HG03060 (cell line): ENCODE results near the gene RPS6KC1.
"Not testable (repeated sequence)": the region's sequence is repeated elsewhere in the genome, so short reads cannot be mapped to it uniquely, and the experiment has no call there.

ENCODE experiments used
- ATAC-seq: cut with Tn5 transposase; IDR thresholded peaks from one replicate; pipeline ENCODE4 v1.9.1; 2021; ENCODE audit warnings: low read depth, moderate number of reproducible peaks; ENCODE audit not compliant: unreplicated experiment

Gene RPS6KC1

DNA sequence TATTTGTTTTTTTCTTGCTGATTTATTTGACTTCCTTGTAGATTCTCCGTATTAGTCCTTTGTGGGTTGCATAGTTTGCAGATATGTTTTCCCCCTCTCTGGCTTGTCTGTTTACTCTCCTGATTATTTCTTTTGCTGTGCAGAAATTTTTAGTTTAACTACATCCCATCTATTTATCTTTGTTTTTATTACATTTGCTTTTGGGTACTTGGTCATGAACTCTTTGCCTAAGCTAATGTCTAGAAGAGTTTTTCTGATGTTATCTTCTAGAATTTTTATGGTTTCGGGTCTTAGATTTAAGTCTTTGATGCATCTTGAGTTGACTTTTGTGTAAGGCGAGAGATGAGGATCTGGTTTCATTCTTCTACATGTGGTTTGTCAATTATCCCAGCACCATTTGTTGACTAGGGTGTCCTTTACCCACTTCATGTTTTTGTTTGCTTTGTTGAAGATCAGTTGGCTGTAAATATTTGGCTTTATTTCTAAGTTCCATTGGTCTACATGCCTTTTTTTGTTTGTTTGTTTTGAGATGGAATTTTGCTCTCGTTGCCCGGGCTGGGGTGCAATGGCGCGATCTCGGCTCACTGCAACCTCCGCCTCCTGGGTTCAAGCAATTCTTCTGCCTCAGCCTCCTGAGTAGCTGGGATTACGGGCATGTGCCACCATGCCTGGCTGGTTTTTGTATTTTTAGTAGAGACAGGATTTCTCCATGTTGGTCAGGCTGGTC, 145.4 kb downstream of the RPS6KC1 start:
- ATAC-seq: not testable (repeated sequence)

DNA sequence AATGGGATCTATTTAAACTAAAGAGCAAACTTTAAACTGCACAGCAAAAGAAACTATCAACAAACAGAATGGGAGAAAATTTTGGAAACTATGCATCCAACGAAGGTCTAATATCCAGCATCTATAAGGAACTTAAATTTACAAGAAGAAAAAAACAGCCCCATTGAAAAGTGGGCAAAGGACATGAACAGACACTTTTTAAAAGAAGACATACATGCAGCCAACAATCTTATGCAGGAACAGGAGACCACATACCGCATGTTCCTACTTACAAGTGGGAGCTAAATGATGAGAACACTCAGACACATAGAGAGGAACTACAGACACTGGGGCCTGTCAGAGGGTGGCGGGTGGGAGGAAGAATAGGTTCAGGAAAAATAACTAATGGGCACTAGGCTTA, 149.6 kb downstream of the RPS6KC1 start:
- ATAC-seq: no peak

DNA sequence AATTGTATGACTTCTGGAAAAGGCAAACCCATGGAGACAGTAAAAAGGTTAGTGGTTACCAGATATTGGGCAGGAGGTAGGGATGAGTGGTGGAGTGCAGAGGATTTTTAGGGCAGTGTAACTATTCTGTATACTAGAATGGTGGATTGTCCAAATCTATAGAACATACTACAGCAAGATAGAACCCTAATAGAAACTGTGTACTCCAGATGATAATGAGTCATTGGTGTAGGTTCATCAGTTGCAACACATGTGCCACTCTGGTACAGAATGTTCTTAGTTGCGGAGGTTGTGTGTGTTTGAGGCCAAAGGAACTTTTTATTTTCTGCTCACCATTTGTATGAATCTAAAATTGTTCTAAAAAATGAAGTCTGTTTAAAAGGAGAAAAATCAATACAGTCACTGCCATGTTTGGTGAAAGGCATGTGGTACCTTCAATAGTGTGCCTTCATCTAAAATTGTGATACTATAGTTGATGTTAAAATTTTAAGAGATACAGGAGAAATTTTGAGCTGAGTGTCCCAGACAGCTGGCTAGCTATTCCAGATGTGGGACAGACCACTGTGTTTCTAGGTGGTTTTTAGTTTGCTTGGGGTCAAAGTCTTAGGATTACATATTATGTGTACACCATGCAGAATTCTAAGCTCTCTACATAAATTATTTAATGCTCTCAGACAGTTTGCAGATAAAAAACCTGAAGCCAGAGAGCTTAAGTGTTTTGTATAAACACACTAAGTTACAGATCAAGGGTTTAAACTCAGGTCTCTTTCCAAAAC, 150.5 kb downstream of the RPS6KC1 start:
- ATAC-seq: no peak

DNA sequence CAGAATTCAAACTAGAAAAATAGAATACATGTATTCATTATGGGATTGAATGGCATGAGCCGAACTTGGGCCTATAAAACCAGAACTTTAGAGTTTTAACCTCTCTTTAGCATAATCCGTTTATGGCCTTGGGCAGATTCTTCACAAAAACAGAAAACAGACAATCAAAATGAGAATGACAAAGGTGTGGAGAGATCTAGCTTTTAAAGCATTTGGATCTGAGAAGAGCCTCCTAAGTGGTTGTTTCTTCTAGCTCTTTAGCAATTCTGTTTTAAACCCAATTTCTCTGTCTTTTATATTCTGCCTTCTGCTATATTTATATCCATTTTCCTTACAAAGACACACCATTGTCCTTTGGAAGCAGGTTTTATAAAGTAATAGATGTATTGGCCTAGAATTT, 160.2 kb downstream of the RPS6KC1 start:
- ATAC-seq: no peak

DNA sequence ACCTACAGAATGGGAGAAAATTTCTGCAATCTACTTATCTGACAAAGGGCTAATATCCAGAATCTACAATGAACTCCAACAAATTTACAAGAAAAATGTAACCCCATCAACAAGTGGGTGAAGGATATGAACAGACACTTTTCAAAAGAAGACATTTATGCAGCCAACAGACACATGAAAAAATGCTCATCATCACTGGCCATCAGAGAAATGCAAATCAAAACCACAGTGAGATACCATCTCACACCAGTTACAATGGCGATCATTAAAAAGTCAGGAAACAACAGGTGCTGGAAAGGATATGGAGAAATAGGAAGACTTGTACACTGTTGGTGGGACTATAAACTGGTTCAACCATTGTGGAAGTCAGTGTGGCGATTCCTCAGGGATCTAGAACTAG, 168.0 kb downstream of the RPS6KC1 start:
- ATAC-seq: not testable (repeated sequence)

DNA sequence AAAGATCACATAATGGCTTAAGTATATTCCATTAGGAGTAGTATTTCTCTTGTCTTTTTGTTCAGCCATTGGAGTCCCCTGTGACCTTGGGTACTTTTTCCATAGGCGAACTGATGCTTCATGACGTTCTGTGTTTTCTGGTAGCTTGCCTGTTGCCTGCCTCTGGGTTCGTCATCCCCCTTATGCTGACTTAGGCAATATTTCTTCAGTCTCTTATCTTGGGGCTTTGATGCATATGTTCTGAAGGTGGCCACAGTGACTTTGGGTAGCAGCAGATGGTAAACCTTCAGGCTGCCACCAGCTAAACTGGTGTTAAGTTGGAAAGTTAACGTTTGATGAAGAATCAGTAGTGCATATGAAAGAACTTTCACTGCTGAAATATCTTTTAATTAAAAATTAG, 170.2 kb downstream of the RPS6KC1 start:
- no peak for ATAC-seq

DNA sequence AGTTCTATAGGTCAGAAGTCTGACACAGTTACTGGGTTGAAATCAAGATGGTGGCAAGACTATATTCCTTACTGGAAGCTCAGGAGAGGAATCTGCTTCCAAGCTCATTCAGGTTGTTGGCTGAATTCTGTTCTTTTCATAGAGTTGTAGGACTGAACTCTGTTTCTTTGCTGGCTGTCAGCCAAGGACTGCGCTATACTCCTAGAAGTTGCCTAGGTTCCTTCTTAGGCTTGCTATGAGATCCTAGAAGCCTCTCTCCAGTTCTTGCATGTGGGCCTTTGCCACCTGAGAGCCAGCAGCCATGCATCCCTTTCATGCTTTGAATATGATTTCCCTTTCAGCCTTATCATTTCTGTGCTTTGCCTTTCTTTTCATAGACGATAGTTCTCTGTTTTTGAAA, 176.4 kb downstream of the RPS6KC1 start:
- no peak for ATAC-seq

DNA sequence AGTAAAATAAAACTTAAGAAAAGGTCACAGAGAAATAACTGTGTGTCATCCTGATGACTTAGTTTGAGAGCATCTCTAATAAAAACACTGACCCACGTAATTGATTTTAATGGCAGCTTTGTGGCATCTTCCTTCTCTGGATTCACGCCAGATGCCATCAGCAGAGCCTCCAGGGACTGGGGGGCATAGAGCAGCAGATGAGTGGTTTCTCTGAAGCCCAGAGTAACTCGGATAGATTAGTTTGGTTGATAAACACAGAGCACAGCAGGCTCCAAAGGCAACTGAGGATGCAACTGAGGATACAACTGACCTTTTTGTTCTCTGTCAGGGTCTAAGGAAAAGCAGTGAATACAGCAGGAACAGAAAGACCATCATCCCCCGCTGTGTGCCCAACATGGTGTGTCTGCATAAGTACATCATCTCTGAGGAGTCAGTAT, 180.8 kb downstream of the RPS6KC1 start:
- ATAC-seq: no peak

DNA sequence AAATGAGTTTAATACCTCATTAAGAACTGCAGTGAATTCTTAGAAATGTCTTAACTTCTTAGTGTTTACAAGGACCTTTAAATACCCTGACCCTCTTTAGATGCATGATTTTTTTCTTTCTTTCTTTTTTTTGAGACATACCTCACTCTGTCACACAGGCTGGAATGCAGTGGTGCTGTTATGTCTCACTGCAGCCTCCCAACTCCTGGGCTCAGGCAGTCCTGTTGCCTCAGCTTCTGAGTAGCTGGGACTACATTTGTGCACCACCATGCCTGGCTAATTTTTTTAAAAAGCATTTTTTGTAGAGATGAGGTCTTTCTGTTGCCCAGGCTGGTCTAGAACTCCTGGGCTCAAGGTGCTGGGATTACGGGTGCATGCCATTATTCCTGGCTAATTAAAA, 191.8 kb downstream of the RPS6KC1 start:
- ATAC-seq: no peak

DNA sequence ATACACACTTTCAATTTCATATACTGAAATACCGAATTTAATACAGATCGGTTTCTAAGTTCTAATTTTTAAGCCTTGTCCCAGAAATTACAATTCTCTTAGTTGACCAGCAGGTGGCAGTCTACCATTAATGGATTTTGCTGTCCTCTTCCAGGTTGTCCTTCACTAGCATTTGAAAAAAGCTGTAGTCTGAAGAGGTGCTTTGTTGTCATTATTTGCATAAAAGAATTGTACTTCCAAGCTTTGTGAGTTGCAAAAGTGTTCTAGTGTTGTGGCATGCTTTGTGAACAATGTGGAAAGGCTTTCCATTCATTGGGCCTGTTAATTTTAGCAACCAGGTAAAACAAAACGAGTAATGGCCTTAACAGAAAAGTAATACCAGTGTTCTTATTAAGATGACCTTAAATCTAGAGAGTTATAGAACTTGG, 193.6 kb downstream of the RPS6KC1 start:
- no peak for ATAC-seq

DNA sequence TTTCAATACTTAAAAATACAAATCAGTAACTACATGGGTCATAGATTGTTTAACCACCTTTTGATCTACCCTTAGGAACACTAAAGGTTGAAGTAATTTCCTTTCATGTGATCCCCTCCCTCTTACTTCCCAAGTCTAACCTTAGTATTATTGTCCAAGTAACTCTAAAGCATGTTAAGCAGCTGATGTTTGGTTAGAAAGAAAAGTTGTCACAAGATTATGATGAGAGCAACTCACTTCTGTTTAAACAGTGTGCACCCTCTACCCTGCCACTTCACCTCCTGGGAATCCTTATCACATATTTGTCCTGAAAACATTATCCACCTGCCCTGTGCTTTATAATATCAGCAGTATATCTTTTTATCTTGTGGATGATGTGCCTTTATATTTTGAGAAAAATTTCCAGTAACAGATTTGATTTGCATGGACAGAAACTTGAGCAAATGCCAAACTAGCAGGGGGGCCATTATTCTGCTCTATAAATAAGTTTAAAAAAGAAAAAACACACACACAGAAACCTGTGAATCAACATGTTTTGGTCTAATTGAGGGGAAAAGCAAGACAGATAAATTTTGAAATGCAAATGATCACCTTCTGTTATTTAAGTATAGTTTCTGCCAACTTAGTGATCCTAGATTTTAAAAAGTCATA, 194.3 kb downstream of the RPS6KC1 start:
- ATAC-seq: no peak

DNA sequence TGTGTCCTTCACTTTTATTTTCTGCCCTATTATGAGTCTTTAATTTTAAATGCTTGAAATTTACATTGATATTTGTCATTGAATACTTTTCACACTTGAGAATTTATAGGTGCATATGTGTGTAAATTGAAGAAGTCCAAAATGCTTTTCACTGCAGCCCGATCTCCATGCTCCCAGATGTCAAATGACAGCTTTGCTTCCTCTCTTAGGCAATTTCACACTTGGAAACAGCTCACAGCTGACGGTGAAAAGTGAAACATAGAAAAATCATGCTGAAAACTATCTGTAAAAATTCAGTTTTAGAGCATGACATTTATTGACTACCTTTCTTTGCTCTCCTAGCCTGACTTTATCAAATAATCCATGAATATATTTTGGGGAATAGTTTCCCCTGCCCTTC, 196.0 kb downstream of the RPS6KC1 start:
- no peak for ATAC-seq

DNA sequence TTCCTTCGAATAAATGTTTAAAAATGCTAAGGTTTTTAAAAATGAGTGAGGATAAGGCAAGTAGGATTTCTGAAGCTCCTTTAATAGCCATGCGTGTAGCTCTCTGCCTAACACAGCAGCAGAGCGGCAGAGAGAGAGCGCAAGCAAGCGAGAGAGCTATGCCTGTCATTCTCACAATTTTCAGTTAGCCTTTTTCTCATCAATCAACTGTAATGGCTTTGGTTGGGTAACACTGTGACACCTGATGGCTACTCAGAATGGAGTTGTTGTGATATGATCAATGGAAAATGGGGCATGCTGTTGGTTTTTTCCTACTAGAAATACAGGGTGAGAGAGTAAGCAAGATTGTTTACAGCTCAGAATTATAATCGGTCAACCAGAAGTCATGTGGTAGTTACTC, 198.4 kb downstream of the RPS6KC1 start:
- ATAC-seq: no peak

DNA sequence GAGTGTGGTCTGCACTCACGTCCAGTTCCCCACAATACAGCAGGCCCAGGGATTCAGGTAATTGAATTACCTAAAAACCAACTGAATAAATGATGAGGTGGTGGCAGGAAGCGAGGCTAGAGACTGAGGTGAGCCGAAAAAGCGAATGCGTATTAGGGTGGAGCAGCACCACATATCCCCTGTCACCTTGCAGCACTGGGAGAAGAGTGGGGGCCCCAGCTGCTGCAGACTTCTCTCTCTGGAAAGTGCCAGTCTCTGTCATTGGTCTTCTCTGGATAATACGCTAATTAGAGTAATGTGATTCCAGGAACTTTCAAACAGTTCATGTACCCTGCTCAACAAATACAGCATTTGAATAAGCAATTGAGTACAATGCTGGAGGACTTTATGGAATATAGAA, 199.0 kb downstream of the RPS6KC1 start:
- no peak for ATAC-seq

DNA sequence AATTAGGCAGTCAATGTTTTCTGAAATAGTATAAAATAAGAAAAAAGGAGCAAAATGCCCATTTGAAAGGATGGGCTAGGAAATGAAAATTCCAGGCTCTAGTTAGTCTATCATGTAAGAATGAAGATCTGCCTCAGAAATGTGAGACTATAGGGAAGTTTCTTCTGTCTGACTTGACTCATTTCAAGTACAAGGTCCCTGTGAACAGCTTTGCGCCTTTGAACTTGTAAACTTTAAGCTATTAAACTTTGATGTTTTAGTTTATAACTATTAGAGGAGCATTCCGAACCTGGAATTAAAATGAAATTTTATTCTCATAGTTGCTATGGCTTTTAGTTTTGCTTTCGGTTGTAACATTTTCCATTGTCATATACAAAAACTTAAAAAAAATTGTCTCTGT, 199.4 kb downstream of the RPS6KC1 start:
- ATAC-seq: no peak

DNA sequence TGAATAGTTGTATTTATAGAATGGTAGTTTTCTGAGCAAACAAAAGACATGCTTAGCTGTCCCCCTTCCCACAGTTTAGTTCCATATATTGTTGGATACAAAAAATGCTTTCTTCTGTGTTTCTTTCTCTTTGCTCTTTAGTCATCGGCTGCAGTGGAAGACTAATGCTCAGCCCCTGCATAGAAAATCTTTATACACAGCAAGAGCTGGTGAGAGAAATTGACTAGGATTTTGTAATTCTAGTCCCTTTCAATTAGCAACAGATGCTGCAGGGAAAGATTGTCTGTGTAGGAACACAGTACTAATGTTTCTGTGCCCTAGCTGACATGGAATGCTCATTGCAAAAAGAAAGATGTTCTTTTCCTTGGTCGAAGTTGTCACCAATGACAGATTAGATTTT, 200.9 kb downstream of the RPS6KC1 start:
- no peak for ATAC-seq

DNA sequence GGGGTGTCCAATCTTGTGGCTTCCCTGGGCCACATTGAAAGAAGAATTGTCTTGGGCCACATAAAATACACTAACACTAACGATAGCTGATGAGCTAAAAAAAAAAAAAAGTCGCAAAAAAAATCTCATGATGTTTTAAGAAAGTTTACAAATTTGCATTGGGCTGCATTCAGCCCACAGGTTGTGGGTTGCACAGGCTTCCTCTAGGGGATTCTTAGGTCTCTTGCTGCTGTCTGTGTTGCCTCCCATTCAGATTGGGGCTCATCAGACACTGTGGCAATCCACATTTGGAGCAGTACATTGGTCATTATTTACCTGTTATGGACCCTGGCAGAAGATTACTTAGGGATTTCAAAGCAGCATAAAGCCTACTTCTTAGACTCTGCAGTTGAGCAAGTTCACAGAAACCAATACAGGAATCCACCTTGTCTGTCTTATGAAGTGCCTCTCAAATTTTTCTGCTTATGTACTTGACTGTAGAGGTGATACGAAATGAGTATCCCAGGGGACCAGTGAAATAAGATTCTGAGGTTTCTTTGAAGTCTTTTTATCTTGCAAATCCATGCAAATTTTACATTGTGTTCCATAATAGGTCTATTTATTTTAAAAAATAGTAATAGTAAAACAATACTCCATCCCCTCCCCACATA, 205.5 kb downstream of the RPS6KC1 start:
- peak; percentile 84 for ATAC-seq

DNA sequence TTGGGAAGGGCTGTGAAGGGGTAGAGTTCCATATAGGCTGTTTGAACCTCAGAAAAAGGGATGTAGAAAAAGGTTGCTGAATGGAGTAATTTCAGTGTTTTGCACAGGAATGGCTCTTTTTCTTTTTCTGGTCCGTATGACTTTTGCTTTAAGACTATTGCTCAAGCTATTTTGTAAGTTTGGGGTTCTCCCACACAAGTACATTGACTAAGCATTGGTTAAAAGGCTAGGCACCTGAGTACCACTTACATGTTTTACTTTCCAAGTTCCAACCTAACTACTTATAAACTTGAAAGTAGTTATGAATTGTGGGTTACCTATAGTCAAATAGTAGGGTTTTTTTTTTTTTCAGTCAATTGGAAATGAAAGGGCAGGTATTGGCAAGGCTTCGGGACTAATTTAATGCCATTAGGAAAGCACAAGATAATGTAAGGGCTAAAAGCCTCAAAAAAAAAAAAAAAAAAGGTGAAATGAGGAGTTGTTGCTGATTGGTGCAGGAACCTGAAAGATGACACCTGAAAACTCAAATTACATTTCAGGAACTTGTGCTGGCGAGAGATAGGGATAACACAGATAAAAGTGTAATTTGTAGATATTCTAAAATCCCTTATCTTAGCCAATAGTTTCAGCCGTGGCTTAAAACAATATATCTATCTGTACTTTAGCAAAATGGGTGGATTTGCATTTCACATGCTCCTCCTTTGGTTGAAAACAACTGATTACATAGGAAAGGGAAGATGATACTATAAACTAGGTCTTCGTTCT, 209.5 kb downstream of the RPS6KC1 start:
- ATAC-seq: no peak

DNA sequence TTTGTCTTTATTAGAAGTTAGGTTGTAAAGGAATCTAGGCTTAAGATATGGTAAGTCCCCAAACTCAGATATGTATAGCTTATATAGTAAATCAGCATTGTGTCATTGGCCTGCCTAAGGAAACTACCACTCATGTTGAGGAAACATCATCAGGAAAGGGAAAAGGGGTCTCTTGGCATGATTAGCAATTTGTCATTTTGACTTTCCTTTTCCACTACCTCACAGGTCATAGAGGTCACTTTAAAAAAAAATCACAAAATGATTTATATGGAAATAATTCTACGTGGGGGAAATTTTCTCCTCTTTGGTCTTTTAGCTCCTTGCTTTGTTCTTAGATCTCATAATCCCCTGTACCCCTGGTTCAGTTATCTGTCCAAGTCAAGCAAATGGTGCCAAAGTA, 213.5 kb downstream of the RPS6KC1 start:
- ATAC-seq: no peak
